ENCODE results near the gene SF3A1.
"Not testable (repeated sequence)": the region's sequence is repeated elsewhere in the genome, so short reads cannot be mapped to it uniquely, and the experiment has no call there.

The SF3A1 gene, protein sequence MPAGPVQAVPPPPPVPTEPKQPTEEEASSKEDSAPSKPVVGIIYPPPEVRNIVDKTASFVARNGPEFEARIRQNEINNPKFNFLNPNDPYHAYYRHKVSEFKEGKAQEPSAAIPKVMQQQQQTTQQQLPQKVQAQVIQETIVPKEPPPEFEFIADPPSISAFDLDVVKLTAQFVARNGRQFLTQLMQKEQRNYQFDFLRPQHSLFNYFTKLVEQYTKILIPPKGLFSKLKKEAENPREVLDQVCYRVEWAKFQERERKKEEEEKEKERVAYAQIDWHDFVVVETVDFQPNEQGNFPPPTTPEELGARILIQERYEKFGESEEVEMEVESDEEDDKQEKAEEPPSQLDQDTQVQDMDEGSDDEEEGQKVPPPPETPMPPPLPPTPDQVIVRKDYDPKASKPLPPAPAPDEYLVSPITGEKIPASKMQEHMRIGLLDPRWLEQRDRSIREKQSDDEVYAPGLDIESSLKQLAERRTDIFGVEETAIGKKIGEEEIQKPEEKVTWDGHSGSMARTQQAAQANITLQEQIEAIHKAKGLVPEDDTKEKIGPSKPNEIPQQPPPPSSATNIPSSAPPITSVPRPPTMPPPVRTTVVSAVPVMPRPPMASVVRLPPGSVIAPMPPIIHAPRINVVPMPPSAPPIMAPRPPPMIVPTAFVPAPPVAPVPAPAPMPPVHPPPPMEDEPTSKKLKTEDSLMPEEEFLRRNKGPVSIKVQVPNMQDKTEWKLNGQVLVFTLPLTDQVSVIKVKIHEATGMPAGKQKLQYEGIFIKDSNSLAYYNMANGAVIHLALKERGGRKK

GRCh38 chr22:30356449-30357235 is at the start of gene SF3A1, which contains the start of gene CCDC157:
SF3A1 (minus strand) TSS chr22:30356894; CDS start chr22:30356792, 102 bp downstream.
CCDC157 (plus strand) TSS chr22:30357007; CDS start chr22:30366001, 8,994 bp downstream.
- peak; percentile 89 for DNase-seq (ENCODE audit: extremely low spot score, insufficient read length, low read depth)
- FAIRE-seq: peak; percentile 87

DNA sequence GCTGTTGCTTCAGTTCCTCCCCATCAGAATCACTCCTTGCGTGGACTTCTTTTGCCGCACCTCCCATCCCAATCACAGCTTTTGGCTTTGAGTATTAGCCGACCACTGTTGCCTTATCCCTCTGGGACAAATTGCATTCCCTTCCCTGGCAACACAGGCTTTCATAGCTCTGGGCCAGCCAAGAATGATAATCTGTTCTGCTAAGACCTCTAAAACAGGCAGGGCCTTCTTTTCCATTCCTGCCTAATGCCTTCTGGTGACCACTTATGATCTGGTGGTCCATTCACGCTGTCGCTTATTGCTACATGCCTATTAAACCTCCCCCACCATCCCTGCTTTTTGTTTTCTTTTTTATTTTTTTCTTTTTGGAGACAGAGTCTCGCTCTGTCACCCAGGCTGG is 49.7 kb upstream of the SF3A1 start:
- FAIRE-seq: no peak

DNA sequence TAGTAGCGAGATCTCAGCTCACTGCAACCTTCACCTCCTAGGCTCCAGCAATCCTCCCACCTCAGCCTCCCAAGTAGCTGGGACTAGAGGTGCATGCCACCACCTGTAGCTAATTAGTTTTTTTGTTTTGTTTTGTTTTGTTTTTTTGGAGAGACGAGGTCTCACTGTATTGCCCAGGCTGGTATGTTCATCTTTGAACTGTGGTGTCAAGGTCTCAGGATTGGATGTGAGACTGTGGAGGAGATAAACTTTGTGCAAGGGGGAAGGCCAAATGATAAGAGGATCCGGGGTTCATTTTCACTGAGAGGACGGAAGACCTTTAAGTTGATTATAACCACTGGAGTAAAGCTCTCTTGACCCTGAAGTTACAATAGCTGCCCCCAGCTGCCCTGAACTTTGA is 49.0 kb upstream of the SF3A1 start:
- FAIRE-seq (no peak), DNase-seq (ENCODE audit: extremely low spot score, insufficient read length, low read depth) (no peak)

More for the DNA sequence above, 49.7 kb upstream of the SF3A1 start:
- no peak for DNase-seq (ENCODE audit: extremely low spot score, insufficient read length, low read depth)

- DNase-seq (ENCODE audit: extremely low spot score, insufficient read length, low read depth) (no peak), FAIRE-seq (no peak)
Observed at GRCh38 chr22:30404307-30404706, 47.6 kb upstream of the SF3A1 start.

GRCh38 chr22:30402766-30403104 is 46.0 kb upstream of the SF3A1 start:
- DNase-seq (ENCODE audit: extremely low spot score, insufficient read length, low read depth); FAIRE-seq: not testable (repeated sequence)

- no peak for DNase-seq (ENCODE audit: extremely low spot score, insufficient read length, low read depth)
- FAIRE-seq: no peak
Observed at GRCh38 chr22:30402028-30402765, 45.5 kb upstream of the SF3A1 start.

DNA sequence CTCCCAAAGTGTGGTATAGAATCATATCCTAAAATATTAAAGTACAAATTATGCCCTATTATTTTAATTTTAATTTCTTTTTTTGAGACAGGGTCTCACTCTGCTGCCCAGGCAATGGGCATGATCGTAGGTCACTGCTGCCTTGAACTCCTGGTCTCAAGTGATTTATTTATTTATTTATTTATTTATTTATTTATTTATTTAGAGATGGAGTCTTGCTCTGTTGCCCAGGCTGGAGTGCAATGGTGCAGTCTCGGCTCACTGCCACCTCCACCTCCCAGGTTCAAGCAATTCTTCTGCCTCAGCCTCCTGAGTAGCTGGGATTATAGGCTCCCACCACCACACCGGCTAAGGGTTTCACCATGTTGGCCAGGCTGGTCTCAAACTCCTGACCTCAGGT is 44.3 kb upstream of the SF3A1 start:
- DNase-seq (ENCODE audit: extremely low spot score, insufficient read length, low read depth); FAIRE-seq: not testable (repeated sequence)

DNA sequence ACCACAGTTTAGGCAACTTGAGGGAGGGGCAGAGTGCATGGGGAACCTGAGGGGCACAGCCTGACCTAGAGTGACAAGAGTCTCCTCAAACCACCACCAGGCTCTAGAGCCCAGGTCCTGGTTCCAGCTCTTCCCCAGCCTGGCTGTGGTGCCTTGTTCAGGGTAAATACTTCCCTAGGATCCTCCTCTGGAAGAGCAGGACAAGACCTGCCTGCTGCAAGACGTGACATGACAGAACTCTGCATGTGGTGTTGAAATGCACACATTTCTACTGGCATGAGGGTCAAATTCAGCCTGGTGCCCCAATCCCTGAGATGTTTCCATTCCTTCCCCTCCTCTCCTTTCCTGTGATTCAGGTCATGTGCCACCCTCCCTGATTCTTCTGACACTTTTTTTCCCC is 43.5 kb upstream of the SF3A1 start:
- no peak for DNase-seq (ENCODE audit: extremely low spot score, insufficient read length, low read depth)
- FAIRE-seq: no peak

- FAIRE-seq: no peak
- DNase-seq (ENCODE audit: extremely low spot score, insufficient read length, low read depth): no peak
Observed at GRCh38 chr22:30399718-30400117, 43.0 kb upstream of the SF3A1 start.

- DNase-seq (ENCODE audit: extremely low spot score, insufficient read length, low read depth): no peak
- no peak for FAIRE-seq
Observed at GRCh38 chr22:30398685-30399680, 42.3 kb upstream of the SF3A1 start.

GRCh38 chr22:30397656-30398635 is 41.3 kb upstream of the SF3A1 start:
- DNase-seq (ENCODE audit: extremely low spot score, insufficient read length, low read depth) (no peak), FAIRE-seq (no peak)

- DNase-seq (ENCODE audit: extremely low spot score, insufficient read length, low read depth): no peak
Observed at GRCh38 chr22:30396871-30397655, 40.4 kb upstream of the SF3A1 start, which contains the start of gene SEC14L2. SEC14L2 (plus strand) TSS chr22:30397018; CDS start chr22:30397117, 99 bp downstream.

GRCh38 chr22:30393885-30394284 is 37.2 kb upstream of the SF3A1 start:
- no peak for DNase-seq (ENCODE audit: extremely low spot score, insufficient read length, low read depth)

More at GRCh38 chr22:30396871-30397655, 40.4 kb upstream of the SF3A1 start, which contains the start of gene SEC14L2:
- no peak for FAIRE-seq

GRCh38 chr22:30393322-30393680 is 36.6 kb upstream of the SF3A1 start:
- FAIRE-seq: no peak
- DNase-seq (ENCODE audit: extremely low spot score, insufficient read length, low read depth): no peak

More at GRCh38 chr22:30393885-30394284, 37.2 kb upstream of the SF3A1 start:
- no peak for FAIRE-seq

GRCh38 chr22:30392661-30393321 is 36.1 kb upstream of the SF3A1 start:
- DNase-seq (ENCODE audit: extremely low spot score, insufficient read length, low read depth) (no peak), FAIRE-seq (peak; percentile 71)
